Stimulated activated CD4-positive, alpha-beta T cell treated with anti-CD3 and anti-CD28 coated beads, Interleukin-2, amount 100 ng/mL, for 48 hours (primary cell): ENCODE results near the gene MS4A3.
"Not testable (repeated sequence)": the region's sequence is repeated elsewhere in the genome, so short reads cannot be mapped to it uniquely, and the experiment has no call there.

Experiments used
- DNase-seq, 2 donors: peaks; one replicate each; pipeline ENCODE4 v3.0.0-alpha.2; 2020

Gene MS4A3

DNA sequence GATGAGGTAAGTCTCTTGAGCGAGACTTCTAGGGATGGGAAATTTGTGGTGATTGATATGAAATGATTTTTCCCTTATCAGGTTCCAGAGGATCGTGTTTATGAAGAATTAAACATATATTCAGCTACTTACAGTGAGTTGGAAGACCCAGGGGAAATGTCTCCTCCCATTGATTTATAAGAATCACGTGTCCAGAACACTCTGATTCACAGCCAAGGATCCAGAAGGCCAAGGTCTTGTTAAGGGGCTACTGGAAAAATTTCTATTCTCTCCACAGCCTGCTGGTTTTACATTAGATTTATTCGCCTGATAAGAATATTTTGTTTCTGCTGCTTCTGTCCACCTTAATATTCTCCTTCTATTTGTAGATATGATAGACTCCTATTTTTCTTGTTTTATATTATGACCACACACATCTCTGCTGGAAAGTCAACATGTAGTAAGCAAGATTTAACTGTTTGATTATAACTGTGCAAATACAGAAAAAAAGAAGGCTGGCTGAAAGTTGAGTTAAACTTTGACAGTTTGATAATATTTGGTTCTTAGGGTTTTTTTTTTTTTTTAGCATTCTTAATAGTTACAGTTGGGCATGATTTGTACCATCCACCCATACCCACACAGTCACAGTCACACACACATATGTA, 39.1 kb downstream of the MS4A3 start:
- DNase-seq: no peak

DNA sequence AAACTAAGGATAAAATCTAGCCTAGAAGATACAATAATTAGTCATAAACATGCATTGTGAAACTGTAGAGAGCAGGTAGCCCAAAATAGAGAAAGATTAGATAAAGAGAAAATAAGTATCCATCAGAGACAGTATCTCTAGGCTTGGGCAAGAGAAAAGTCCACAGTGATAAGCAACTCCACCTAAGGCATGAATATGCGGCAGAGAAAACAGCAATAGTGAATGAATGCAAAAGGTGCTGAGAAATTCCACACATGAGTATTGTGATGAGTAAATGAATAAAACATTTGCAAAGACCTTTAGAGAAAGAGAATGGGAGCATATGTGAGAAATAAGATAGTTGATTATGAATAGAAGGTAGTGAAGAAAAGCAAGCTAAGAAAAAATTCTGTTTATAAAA, 40.7 kb downstream of the MS4A3 start:
- DNase-seq: no peak

DNA sequence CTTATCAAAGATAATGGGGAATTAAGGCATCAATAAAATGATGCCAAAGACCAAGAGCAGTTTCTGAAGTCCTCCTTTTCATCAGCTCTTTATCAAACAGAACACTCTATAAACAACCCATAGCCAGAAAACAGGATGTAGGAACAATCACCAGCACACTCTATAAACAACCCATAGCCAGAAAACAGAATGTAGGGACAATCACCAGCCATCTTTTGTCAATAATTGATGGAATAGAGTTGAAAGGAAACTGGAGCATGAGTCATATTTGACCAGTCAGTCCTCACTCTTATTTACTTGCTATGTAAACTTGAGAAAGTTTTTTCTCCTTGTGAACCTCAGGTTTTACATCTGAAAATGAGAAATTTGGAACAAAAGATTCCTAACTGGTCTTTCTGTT, 42.0 kb downstream of the MS4A3 start:
- no peak for DNase-seq

DNA sequence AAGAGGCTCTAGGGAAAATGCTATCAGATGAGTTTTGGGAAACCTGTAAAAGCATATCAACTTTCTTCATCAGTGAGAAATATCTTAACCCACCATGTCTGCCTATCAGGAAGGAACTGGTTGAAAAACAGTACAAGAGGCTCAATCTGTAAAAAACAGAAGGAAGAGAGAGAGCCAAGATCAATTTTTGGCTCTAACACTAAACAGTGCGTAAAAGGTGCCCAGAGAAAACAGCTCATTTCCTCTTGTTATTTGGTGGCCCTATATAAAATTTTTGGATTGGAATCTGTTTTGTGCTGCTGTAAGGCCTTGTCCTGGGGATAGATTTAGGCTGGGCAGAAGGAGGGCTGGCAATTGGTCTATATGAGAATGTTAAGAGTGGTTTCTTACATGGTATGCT, 44.1 kb downstream of the MS4A3 start:
- DNase-seq: no peak

DNA sequence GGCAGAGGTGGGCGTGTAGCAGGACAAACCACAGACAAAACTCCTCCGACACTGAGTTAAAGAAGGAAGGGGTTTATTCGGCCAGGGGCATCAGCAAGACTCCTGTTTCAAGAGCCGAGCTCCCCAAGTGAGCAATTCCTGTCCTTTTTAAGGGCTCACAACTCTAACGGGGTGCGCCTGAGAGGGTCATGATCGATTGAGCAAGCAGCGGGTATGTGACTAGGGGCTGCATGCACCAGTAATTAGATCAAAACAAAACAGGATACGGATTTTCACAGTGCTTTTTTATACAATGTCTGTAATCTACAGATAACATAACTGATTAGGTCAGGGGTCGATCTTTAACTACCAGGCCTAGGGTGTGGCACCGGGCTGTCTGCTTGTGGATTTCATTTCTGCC, 44.9 kb downstream of the MS4A3 start:
- DNase-seq: not testable (repeated sequence)

DNA sequence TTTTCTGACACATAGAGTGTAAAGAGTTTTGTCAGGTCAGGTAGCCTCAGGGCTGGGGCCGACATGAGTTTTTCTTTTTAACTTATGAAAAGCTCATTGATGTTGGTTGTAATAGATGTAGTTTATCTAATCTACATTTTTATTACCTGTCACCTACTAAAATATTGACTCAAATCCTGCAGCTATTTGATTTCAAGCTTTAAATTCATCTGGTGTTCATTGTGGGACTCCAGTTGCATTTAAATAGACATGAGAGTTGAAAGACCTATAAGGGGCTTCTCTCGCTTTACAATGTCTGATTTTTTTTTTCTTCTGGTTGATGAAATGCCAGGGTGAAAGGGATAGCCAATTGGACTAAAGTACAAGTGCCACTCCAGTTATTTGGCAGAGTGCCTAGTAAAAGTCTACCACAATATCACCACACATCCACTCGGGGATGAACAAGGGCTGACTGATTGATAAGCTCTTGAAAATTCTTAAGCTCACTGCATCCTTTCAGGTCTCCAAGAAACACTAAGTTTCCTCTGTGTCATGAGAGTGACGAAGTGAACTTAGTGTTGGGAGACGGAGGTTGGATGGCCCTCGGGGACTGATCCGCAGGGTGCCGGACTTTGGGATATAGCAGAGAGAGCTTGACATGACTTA, 48.1 kb downstream of the MS4A3 start:
- DNase-seq: not testable (repeated sequence)

DNA sequence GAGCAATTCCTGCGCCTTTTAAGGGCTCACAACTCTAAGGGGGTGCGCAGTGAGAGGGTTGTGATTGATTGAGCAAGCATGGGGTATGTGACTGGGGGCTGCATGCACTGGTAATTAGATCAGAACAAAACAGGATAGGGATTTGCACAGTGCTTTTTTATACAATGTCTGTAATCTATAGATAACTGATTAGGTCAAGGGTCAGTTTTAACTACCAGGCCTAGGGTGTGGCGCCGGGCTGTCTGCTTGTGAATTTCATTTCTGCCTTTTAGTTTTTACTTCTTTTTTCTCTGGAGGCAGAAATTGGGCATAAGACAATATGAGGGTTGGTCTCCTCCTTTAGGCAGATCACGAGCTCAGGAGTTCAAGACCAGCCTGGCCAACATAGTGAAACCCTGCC, 52.2 kb downstream of the MS4A3 start:
- DNase-seq: not testable (repeated sequence)

DNA sequence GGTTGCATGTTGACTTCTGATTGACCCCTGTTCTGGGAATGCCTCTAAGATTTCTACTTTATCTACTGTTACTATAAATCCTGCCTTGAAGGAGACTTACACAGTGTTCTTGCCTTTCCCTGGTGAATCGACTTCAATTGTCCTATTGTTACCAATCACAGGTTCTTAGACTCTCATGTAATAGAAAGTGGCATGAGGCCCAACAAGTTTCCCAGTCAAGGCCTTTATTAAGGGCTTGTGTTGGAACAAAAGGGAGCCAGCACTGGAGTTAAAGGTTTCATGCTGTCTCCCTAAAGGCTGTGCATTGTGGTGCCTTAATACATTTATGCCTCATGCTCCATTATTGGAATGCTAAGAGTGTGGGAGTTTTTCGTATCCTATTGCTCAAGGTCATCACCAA, 55.3 kb downstream of the MS4A3 start:
- DNase-seq: no peak

DNA sequence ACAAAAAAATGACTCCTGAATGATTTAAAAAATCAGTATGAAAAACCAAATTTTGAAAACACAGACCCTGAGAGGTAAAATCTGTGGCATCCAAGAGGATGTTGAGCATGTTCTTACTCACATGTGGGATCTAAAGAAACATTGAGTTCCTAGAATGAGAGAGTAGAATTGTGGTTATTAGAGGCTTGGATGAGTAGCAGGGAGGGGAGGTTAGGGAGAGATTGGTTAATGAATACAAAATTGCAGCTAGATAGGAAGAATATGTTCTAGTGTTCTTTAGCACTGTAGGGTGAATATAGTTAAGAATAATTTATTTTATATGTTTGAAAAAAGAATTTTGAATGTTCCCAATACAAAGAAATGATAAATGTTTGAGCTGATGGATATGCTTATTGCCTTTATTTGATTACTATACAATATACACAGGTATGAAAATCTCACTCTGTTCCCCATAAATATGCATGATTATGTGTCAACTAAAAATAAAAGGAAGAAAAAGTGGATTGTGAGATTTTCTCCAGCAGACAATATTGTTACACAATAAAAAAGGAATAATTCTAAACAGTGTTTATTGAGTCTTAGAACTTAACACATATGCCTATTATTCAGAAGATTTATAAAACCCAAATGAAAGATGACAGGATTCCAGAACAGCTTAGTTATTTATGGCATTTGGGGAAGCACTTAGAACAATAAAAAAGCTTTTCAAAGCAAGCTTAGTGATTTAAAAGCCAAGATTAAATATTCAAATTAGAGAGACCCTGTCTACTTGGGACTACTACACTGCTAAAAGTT, 60.7 kb downstream of the MS4A3 start:
- DNase-seq: no peak

DNA sequence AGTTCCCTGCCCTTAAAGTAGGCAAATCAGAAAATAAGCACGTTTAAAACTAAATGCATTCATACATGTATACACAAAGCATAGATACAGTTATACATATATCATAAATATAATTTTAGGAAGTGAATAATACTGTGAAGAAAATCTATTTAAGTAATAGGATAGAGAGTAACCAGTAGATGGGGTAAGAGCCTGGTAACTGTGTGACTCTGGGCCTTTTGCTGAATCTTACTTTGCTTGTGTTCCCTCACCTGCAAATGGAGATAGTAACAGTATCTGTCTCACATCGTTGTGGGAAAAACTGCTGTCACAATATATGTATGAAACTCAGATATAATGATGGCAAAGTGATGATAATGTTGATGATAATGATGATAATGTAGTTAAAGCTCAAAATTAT, 61.9 kb downstream of the MS4A3 start:
- DNase-seq: no peak

DNA sequence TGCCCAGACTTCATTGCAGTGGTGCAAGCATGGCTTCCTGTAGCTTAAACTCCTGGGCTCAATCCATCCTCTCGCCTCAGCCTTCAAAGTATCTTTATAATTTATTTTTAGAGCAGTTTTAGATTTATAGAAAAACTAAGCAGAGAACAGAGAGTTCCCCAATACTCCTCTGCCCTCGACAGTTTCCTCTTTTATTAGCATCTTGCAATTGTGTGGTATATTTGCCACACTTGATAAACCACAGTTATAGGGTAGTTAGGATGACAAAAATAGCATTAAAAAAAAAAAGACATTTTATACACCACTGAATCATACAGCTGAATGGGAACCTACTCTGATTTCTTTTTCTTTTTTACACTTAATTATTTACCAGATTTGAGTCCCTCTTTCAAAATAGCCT, 63.2 kb downstream of the MS4A3 start:
- no peak for DNase-seq
